ENCODE data around the gene CASZ1.

The CASZ1 gene

DNA sequence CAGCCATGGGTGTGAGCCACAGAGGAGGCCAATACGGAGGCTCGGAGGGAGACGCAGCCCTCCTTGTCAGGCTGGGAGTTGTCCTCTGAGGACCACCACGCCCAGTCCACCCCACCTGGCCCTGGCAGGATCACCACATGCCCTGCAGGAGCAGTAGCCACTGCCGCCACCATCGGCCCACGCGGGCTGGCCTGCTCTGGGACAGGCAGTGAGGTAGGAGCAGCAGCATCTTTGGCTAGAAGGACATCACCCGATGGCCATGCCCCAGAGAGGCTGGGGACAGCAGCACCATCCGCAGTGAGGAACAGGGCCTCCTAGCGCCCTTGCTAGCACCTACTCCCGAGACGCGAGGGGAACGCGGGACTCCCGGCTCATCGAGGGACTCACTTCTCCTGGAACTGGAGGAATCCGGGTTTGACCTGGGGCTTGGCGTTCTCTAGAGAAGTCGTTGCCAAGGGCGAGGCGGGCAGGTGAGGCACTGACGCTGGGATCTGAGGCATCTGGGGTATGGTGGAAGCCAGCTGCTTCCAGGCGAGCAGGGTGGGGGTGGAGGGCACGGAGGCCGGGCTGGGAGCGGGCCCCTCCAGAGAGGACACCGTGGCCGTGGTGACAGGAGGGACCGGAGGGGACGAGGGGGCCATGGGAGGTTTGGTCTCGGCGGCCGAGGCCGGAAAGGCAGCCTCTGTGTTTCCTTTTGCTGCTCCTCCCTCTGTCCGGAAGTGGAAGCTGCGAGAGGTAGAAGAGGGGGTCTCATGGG is 148.9 kb downstream of the CASZ1 start:
- no peak for DNase-seq

DNA sequence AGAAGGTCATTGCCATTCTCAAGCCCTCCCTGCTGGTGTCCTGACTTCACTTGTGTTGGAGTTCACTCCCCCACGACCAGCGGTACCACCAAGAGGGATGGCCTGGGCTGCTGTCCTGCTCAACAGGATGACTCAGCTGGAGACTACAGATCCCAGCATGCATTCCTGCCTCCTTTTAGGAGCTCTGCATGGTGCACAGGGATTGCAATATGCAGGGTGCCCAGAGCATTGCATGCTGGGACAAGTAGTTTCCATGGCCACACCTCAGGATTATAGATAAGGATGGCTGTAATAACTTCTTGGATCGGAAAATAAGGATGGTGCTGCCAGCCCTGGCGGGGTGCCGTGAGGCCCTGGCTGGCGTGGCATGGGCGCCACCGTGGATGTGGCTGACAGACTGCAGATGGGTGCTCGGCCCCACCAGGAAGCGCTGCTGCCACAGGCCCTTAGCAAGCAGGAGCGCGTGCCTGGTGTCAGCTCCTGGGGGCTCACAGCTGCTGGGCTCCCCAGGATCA is 150.0 kb downstream of the CASZ1 start:
- DNase-seq = no peak

DNA sequence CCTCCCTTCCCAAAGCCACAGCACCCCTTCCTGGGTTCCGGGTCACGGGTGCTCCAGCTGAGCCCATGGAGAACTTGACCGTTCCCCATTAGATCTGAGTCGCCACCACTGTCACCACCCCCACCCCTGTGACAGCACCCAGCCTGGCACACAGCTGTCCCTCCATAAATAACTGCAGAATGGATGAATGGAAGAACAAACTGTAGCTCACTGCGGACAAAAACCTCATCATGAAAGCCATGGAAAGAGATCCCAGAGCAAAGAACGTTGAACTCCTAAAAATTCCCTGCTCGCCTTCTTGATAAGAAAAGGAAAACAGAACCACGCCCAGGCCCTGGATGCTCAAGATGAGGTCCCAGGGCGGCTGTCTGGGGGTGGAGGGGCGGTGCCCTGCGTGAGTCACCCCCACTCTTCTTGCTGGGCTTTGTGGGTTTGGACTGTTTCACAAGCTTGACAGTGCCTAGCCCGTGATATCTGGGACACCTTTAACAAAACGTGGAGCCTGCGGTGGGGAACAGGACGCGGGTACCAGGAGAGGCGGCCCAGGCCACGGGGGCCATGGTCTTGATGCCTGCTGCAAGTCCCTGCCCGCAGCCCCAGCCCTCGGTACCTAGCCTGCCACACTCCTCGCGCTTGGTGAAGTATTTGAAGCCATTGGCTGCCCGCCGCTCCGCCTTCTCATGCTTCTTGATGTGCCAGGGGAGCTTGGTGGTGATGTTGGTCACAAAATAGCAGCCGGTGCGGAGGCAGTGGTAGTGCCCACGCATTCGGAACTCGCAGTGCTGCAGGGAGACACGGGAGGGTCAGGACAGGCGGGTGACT is 151.9 kb downstream of the CASZ1 start:
- no peak for DNase-seq

DNA sequence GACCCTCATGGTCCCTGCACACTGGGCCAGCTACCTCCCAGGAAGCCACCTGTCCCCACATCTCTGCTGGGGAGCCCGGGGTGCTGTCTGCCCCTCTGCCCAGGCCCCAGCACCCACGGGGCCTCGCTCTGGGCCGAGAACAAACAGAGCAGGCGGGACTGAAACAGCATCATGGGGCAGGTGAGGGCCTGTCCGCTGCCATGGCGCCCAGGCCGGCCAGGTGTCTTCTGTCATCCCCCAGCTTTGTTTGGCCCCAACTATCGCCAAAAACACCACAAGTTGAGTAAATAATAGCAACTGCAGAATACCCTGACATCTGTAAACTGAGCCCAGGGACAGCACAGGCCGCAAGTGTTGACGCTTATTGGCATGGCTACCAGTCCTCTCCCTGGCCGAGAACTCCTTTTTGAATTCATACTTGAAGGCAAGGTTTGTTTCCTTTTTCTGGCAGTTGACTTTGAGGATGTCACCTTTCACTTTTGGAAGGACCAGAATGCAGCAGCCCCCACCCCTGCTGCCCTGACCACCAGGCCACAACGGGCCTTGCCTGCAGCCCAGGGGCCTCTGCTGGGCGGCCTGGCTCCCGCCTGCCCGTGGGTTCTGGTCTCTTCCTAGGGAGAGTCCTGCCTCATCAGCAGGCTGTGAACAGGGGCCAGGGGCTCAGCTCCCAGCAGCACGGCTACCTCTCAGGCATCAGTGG is 152.7 kb downstream of the CASZ1 start:
- no peak for DNase-seq

DNA sequence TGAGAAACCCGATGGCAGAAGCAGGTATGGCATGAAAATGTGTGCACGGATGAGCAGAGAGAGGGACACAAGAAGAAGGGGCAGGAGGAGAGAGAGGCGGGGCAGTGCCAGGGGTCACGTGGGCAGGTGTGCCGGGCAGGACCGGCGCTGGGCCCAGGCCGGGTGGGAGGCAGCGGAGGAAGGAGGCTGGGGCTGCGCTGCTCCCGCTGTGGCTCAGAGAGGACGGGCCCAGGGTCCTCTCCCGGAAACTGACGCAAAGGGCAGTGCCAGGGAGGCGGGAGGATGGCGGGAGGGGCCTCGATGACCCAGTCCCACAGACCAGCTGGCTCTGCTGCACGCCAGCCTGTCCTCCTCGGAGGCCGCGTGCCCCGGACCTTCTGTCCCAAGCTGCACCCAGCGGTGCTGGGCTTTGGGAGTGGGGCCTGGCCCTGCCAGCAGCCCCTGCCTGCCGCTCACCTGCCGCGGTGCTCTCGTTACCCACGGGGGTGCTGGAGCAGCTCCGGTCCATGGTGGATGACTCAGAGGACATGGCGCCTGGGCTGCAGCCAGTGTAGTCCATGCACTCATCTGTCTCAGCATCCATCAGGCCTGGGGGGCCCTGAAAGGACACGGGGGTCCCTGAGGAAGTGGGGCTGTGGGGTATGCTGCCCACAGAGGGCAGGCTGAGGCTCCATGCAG is 153.9 kb downstream of the CASZ1 start:
- no peak for DNase-seq

DNA sequence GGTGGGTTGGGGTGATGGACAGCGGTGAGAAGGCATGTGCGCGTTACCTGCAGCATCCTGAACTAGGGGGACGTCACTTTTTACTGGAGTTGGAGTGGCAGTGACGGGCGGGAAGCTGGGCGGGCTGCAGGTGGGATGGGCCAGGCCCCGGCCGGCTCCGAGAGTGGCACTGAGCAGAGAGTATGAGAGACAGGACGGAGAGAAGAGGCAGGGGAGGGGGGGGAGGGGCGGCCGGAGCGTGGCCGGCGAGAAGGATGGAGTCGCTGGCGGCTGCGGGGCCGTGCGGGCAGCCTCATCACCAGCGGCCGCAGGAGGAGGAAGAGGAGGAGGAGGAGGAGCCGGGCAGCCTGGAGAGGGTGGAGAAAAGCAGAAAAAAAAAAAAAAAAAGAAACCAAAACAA is 154.5 kb downstream of the CASZ1 start:
- DNase-seq = no peak

DNA sequence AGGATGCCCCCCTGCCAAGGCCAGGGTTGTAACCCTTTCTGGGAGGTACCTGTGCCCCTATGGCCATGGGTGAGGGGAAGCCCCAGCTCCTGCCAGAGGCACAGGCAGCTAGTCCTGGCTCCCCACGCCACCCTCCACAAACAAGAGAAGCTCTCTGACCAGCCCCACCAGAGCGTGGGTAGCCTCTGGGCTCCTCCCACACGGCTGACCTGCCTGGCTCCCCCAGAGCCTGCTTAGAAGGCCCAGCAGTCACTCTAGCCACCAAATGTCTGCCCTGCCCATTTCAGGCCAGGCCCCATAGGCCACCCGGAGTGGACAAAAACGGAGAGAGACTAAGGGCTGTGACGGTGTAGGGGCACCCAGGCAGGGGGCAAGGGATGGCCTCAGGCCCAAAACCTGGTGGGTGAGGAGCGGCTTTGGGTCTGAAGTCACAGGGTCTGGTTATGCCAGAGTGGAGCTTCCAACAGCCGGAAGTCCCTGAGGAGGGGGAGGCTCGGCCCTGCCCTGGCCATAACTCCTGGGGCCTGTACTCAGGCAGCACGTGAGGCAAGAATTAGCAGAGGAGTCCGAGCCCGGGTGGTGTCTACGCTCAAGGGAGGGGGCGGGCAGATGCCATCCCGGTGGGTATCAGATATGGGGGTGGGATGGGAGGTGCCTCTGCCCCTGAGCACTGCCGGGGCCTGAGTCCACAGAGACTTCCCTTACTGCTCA is 155.4 kb downstream of the CASZ1 start:
- no peak for DNase-seq

DNA sequence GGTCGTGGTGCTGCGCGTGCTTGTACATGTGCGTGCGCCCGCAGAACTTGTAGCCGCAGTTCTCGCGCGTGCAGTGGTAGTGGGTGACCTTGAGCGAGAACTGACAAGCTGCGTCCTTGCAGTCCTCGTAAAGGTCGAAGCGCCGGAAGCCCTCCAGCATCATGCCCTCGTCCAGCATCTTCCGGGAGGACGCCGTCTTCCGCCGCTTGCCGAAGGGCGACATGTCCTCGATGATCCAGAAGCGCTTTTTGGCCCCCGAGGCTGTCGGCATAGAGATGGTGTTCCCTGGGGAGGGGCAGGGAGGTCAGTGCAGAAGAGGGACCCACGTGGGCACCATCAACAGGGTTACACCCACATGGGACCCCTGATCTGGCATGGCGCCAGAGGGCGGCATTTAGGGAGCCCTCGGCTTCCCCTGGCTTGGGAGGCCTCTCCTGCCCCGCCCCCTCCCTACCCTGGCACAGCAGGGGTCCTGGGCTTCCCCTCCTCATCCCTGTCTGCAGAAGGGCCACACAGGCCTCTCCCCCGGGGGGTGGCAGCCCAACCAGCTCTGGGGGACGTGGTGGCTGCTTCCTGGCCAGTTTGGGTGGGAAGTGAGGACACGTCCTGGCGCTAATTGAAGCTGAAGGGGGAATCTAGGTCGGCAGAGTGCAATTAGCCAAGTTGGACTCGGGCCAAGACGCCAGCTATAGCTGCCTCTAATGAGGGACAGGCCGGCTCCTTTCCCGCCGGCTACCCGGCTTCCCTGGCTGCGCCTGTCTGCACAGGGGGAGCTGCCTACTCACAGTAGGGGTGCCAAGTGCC is 156.5 kb downstream of the CASZ1 start:
- DNase-seq = no peak

DNA sequence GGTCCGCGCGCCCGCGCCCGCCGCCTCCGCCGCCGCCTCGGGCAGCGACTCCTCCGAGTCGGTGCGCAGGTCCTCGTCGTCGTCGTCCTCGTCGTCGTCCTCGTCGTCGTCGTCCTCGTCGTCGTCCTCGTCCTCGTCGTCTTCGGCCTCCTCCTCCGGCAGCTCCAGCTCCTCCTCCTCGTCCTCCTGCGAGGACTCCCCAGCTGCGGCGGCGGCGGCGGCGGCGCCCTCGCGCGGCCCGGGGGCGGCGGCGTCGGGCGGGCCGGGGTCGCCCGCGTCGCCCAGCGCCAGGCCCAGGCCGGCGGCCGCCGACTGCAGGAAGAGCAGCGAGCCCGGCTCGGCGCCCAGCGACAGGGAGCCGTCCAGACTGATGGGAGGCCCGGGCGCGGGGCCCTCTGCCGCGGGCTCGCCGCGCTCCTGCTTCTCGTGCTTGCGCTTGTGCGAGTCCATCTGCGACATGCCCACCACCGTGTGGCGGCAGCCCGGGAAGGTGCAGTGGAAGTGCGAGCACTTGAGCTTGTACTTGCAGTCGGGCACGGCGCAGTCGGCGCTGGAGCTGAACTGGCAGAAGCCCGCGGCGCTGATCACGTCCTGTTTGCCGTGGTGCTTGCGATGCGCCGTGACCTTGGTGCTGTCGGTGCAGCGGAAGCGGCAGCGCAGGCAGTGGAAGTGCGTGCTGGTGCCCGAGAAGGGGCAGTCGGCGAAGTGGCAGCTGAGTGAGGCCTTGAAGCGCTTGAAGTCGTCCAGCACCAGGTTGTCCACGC is 157.3 kb downstream of the CASZ1 start:
- DNase-seq = no peak

DNA sequence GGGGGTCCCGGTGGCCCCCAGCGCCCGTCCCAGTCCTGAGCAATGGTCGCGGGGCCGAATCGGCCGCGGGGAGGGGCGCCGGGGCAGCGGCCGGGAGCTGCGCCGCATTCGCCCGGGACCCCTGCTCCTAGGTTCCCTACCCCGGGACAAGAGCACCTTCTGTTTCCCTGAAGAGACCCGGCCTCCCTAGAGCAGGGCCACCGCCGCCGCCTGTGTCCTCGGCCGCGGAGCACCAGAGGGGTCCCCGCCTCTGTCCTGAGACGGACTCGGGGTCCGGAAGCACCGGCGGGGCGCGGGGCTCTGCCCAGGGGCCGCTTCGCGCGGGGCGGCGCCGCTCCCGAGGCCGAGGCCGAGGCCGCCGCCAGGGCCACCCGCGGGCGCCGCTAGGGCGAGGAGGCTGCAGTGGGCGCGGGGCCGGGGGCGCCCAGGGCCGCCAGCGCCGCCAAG is 157.9 kb downstream of the CASZ1 start:
- no peak for DNase-seq

DNA sequence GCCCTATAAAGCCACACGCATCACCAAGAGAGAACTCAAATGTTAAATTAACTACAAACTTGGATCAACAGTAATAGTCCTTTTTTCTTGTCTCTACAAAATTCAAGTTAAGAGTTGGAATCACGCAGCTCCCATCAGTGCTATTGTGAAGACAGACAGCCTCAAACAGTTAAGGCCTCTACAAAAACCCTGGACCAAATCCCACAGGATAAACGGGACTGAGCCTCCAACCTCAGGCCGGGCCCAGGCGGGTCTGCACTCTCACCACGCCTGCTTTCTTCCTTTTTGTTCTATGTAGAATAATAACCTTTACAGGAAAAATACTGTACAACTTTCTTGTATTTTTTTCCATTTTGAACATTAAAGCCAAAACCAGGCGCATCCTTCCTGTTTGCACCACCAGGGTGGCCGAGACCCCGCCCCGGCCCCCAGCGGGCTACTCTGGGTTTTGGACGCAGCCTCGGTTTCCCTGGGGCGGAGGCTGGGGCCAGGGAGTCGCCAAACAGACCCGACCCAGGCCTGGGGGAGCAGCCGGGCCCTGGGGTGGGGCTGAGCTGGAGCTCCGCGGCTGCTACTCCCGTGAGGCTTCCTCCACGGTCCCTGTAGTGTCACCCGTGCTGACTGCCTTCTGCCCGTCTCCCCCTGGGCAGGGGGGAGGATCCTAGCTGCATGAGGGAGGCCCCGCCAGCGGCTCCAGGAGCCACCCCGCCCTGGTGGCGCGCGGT is 158.4 kb downstream of the CASZ1 start:
- no peak for DNase-seq

DNA sequence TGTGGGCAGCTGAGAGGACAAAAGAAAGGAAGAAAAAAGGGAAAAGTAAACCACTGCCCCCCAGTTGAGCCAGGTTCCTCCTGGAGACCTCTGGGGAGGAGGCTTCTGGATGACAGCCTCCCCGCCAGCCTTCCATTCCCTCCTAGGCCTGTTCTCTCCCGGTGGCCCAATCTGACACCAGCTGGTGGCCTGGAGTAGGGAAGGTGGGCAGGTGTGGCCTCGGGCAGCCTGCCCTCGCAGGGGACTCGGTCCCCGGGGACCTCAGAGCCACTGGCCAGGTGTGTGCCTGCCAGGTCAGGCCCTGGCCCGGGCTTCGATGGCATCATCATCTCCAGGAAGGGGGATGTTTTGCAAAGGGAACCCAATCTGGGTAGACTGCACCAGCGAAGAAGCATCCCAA is 159.0 kb downstream of the CASZ1 start:
- DNase-seq = no peak

DNA sequence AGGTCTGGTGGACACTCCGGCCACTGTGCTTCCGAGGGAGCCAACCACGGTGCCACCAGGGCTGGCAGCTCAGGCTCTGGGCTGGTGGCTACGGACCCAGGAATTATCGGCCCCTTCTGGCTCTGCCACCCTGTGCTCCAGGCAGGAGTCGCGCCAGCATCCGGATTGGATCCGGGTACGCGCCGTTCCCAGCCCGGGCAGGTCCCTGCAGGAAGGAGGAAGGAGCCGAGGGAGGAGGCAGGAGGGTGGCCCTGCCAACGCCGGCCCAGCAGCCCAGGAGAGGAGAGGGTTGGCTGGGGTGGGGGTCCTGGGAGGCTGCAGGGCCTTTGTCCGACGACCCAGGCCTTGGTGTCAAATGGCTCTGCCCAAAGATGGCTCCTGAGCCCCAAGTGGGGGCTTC is 160.5 kb downstream of the CASZ1 start:
- DNase-seq = no peak

DNA sequence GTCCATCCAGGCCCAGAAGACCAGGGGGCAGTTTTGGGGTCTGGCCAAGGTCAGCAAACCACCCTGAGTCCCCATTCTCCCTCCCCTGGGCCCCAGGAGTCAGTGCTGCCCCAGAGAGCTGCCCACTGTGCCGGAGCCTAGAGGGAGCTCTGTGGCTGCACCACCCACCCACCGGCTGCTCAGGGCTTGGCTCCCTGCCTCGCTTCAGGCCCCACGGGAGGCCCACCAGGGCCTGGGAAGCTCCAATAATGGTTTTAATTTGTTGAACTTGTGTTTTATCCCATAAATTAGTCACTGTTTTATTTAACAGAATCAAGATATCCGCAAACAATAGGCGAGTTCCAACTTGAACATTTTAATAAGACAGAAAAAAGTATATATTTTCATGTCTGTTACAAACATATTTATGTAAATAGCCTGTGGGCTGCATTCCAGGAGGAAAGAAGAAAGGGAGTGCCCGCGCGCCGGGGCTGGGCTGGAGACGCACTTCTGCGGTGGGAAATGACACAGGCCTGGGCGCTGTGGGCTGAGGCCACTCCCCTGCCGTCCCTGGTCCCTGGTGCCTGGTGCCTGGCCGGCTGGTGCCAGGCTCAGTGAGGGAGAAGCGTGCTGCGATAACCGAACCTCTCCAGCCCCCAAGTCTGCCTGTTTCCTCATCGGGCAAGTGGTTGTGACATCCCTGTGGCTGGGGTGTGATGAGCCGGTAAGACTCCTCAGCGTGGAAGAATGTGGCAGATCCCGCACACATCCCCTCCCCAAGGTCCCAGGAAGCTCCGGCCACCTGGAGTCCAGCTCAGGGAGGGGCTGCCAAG is 161.2 kb downstream of the CASZ1 start:
- DNase-seq = no peak

DNA sequence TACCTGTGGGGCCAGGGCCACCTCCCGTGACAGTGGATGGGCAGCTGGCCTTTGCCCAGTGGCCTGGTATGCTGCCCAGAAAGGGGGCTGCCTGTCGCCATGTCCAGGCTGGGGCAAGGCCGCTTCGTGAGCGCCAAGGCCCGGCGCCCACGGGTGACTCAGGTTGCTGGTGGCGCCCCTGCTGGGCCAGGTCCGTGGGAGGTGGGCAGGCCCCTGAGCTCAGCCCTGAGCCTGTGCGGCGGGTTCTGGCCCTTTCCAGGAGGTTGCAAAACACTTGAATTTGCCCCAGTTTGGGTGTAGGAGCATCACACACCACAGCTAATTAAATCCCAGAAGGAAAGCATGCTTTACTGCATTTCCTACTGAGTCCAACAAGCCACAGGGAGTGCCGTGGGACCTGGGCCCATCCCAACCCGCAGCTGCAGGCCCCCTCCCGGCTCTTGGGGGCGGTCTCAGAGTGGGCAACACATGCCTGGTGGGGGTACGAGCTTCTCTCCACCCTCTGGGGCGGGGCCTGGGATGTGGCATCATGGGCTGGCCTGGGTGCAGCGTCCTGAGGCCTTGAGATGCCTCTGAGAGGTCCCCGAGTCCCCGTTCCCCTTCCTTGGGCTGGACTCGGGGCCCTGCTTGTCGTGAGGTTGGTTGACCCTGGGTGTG is 161.9 kb downstream of the CASZ1 start:
- DNase-seq = no peak

DNA sequence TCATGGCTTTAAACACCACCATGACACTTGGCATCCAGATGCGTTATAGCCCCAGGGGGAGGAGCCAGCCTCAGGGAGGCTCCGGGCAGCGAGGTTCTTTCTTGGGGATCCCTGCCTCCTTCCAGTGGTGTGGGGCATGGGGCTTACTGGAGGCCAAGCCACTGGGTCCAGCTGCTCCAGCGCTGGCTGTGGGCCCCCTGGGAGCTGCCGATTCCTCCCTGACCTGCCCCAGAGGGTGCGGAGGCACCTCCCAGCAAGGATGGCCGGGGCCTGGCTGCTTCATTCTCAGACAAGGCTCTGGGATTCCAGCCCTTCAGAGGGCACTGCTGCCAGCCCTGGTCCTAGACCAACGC is 162.4 kb downstream of the CASZ1 start:
- no peak for DNase-seq

DNA sequence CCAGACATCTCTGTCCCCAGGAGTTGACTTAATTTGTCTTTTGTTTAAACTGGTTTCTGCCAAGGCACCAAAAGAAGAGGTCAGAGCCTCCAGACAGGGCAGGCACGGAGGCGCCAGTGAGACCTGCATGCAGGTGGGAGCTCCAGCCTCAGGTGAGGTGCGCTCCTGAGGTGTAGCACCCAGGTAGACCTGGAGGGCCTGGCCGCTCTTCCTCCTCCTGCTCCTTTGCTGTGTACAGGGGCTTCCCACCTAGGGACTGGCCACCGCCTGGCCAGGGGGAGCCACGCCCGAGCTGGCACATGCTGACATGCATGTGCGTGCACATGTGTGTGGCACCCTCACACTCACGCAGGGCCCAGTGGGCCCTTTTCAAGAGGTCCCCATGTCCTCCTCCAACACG is 163.0 kb downstream of the CASZ1 start:
- no peak for DNase-seq

DNA sequence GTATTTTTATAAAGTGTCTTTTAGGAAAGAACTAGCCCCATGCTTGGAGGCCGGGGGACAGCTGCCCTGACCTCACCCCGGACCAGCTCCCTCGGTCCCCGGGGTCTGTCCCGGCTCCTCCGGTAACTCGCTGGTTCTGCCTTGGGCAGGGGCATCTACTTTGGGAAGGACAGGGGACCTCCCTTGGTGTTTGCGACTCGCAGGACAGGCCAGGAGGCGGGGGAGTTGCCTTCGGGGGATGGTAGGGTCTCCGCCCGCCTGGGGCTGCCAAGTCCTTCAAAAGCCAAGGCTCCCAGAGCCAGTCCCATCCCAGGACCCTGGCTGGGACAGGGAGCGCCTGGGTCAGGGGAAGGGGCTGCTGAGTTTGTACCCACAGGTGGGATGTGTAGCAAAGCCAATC is 163.8 kb downstream of the CASZ1 start:
- no peak for DNase-seq

Measured in NCI-H1048 (cell line).